Pericardium fibroblast (primary cell): Measurements from ENCODE around the gene PPFIBP2. TPM values are rescaled to one million over a fixed set of nuclear protein-coding genes. Genes with fewer than 3 reads are reported as not detected.

ENCODE experiments used
- total RNA-seq: library from RNA; depleted of rRNA; stranded (reverse); fragments of >200 nt; gene quantifications from 2 replicates; pipeline ENCODE4 v1.2.3, GENCODE V29; 2015

PPFIBP2 gene
- total RNA-seq: 1.3 and 20.7 TPM in 2 replicates

GRCh38 chr11:7513234-7514098 lies at the start of gene PPFIBP2:
Gene PPFIBP2 (plus strand): TSS chr11:7513999. CDS start chr11:7549476, 35,477 bp downstream.

GRCh38 chr11:7485186-7486097 lies 28.4 kb upstream of the PPFIBP2 start, which contains the start of gene OLFML1:
Gene OLFML1 (plus strand): TSS chr11:7485506. CDS start chr11:7485876, 370 bp downstream.

GRCh38 chr11:7672960-7673723 lies 159.3 kb downstream of the PPFIBP2 start, which contains the start of gene CYB5R2:
Gene CYB5R2 (minus strand): TSS chr11:7673500. CDS start chr11:7672825, 675 bp downstream.

Other genes starting within 250 kb of the PPFIBP2 start
- gene OLFML1, start 28.5 kb upstream of the PPFIBP2 start, total RNA-seq: 7.6 and 22.5 TPM in 2 replicates
- gene CYB5R2, start 159.5 kb downstream of the PPFIBP2 start, total RNA-seq: 11.3 and 14.0 TPM in 2 replicates
- gene OVCH2, start 192.5 kb downstream of the PPFIBP2 start, total RNA-seq: not detected in 2 replicates